B cell (primary cell): ENCODE results near the gene PNCK. TPM values are rescaled to one million over a fixed set of nuclear protein-coding genes. Genes with fewer than 3 reads are reported as not detected.

Source experiments
- ATAC-seq: fragments of 200-7000 bp; cut with Tn5 transposase; one replicate; pipeline ENCODE4 v1.10.0; 2021; ENCODE audit warnings: low read depth, mild to moderate bottlenecking, moderate number of reproducible peaks, moderate library complexity
- CTCF ChIA-PET: fragments of 350-600 bp; sonication (Branson Sonifier 250); formaldehyde crosslinking; loops from one replicate; lab custom pipeline; 2021; ENCODE audit warnings: antibody characterized with exemption, inconsistent platforms; lab: Charles Lee
- POLR2A ChIA-PET: fragments of 350-600 bp; sonication (Branson Sonifier 250); formaldehyde crosslinking; loops from one replicate; lab custom pipeline; 2021; ENCODE audit warnings: antibody characterized with exemption; lab: Charles Lee
- DNase-seq: peaks from one replicate; pipeline ENCODE4 v3.0.0; 2013
- H2AFZ ChIP-seq: 2 replicates; pipeline ENCODE4 v1.6.1; 2012; ENCODE audit warnings: mild to moderate bottlenecking, low read depth, low read length; ENCODE audit not compliant: insufficient read depth, poor library complexity, severe bottlenecking
- H3K27ac ChIP-seq, 2 donors: 1 replicate in 1 of 2; 2 replicates in 1 of 2; pipeline ENCODE4 v1.5.1; 2012 to 2013; ENCODE audit warnings: low read length in 2 of 2, mild to moderate bottlenecking in 2 of 2, moderate library complexity in 1 of 2
- H3K27me3 ChIP-seq, 4 experiments: fragments of 200-600 bp in 1 of 4; sonication (generic) in 1 of 4; replicated peaks in 1 of 4; 1 replicate in 2 of 4; 2 replicates in 2 of 4; pipeline versions ENCODE4 v1.6.1 to v1.7.0; 2013 to 2016; ENCODE audit warnings: low read length in 3 of 4, mild to moderate bottlenecking in 2 of 4, mixed read lengths in 1 of 4, moderate library complexity in 1 of 4; ENCODE audit not compliant: insufficient read depth in 4 of 4, control insufficient read depth in 3 of 4; ENCODE audit errors: control extremely low read depth in 1 of 4
- H3K36me3 ChIP-seq, 2 experiments: replicated peaks in 1 of 2; 1 replicate in 1 of 2; 2 replicates in 1 of 2; pipeline versions ENCODE4 v1.6.1 to v1.7.1; 2013; ENCODE audit warnings: low read length in 1 of 2; ENCODE audit not compliant: insufficient read depth in 2 of 2, control insufficient read depth in 1 of 2; ENCODE audit errors: control extremely low read depth in 1 of 2, extremely low read depth in 1 of 2
- H3K4me1 ChIP-seq, 2 donors: fragments of 200-600 bp in 1 of 2; sonication (generic) in 1 of 2; 1 replicate in 1 of 2; 2 replicates in 1 of 2; pipeline versions ENCODE4 v1.5.1 to v1.6.1; 2013 to 2017; ENCODE audit warnings: low read length in 2 of 2; ENCODE audit not compliant: control insufficient read depth in 2 of 2, insufficient read depth in 2 of 2
- H3K4me2 ChIP-seq: replicated peaks from 2 replicates; pipeline ENCODE3; 2012; ENCODE audit warnings: mild to moderate bottlenecking, low read depth, low read length; ENCODE audit not compliant: poor library complexity, severe bottlenecking
- H3K4me3 ChIP-seq, 5 experiments: fragments of 200-600 bp in 1 of 5; sonication (generic) in 1 of 5; 1 replicate in 3 of 5; 2 replicates in 2 of 5; pipeline versions ENCODE4 v1.5.1 to v1.7.0; 2011 to 2016; ENCODE audit warnings: low read length in 4 of 5, mild to moderate bottlenecking in 4 of 5, low read depth in 2 of 5, control low read depth in 1 of 5, moderate library complexity in 1 of 5; ENCODE audit not compliant: insufficient read depth in 1 of 5; ENCODE audit errors: control extremely low read depth in 1 of 5, extremely low read depth in 1 of 5
- H3K79me2 ChIP-seq: fragments of 200-600 bp; sonication (generic); one replicate; pipeline ENCODE4 v1.6.0; 2016; ENCODE audit warnings: low read length; ENCODE audit not compliant: control insufficient read depth, insufficient read depth
- H3K9ac ChIP-seq: fragments of 200-600 bp; sonication (generic); 2 replicates; pipeline ENCODE4 v1.6.1; 2017; ENCODE audit warnings: mild to moderate bottlenecking, low read length, moderate library complexity
- H3K9me3 ChIP-seq, 3 donors: one replicate each; pipeline versions ENCODE4 v1.6.1 to v1.7.1; 2013; ENCODE audit warnings: low read length in 2 of 3; ENCODE audit not compliant: control insufficient read depth in 2 of 3, insufficient read depth in 1 of 3; ENCODE audit errors: control extremely low read depth in 1 of 3
- H4K20me1 ChIP-seq: 2 replicates; pipeline ENCODE4 v1.6.0; 2012; ENCODE audit warnings: mild to moderate bottlenecking, low read length; ENCODE audit not compliant: insufficient read depth, control insufficient read depth, poor library complexity, severe bottlenecking
- H3K27ac Mint-ChIP-seq: one replicate; pipeline ENCODE4 v1.8.0; 2021; ENCODE audit warnings: mixed read lengths
- H3K27me3 Mint-ChIP-seq: one replicate; pipeline ENCODE4 v1.8.0; 2021; ENCODE audit warnings: mixed read lengths
- H3K4me1 Mint-ChIP-seq: one replicate; pipeline ENCODE4 v1.8.0; 2021; ENCODE audit warnings: mixed read lengths
- H3K4me3 Mint-ChIP-seq: one replicate; pipeline ENCODE4 v1.8.0; 2021; ENCODE audit warnings: mixed read lengths
- H3K9me3 Mint-ChIP-seq: one replicate; pipeline ENCODE4 v1.8.0; 2022; ENCODE audit warnings: mixed read lengths; ENCODE audit not compliant: insufficient read depth
- EZH2 ChIP-seq: IDR thresholded peaks from 2 replicates; pipeline ENCODE4 v1.6.1; 2012; ENCODE audit warnings: borderline replicate concordance, low read depth, mild to moderate bottlenecking, moderate library complexity, low read length; ENCODE audit not compliant: insufficient read depth, poor library complexity, severe bottlenecking
- WGBS: methylation state at CpG from one replicate; pipeline ENCODE4 v1.1.5; 2013; ENCODE audit warnings: missing lambda C conversion rate; ENCODE audit not compliant: insufficient coverage; 5-methylcytosine and 5-hydroxymethylcytosine counted together
- intact Hi-C: fragments of 100-400 bp; cut with micrococcal nuclease; formaldehyde crosslinking; loops from one replicate; pipeline ENCODE4 v1.10.0; 2022
- polyA plus RNA-seq: library from polyadenylated mRNA; depleted of rRNA; stranded (reverse); fragments of >200 nt; gene quantifications from 2 replicates; pipeline ENCODE4 v1.2.3, GENCODE V29; 2012
- total RNA-seq, 2 donors: library from RNA; stranded (reverse); fragments of 120-200 nt in 1 of 2; gene quantifications; 1 replicate in 1 of 2; 2 replicates in 1 of 2; pipeline versions ENCODE4 v1.2.3 to v1.2.4, GENCODE V29; 2013 to 2022
- TF ChIP-seq, protein P1 (sequence below): fragments of 200-600 bp; IDR thresholded peaks from one replicate; pipeline ENCODE4 v1.8.0; 2022; ENCODE audit warnings: antibody characterized with exemption, mild to moderate bottlenecking

Gene PNCK
- total and polyA plus RNA-seq, 2 donors (not counting 1 experiment from before 2014, with no cell fraction given): 0.99 TPM; not detected in 1

- Histone ChIP-seq H4K20me1 (no peaks in the 10 kb centered on the region), H3K36me3 (no peaks in the 10 kb centered on the region), H3K4me2 (no peak overlapping the region), H3K9me3 (no peaks in the 10 kb centered on the region), H3K79me2 (no peaks in the 10 kb centered on the region), H2AFZ (no peak overlapping the region), H3K9ac (no peak overlapping the region), H3K4me3 (no peak overlapping the region), H3K4me1 (peaks cover 14 to 21% of the 10 kb centered on the region in 2 donors), H3K27ac (no peak overlapping the region), H3K27me3 (peaks cover 0 to 50% (median 8%) of the 10 kb centered on the region in 4 experiments)
- DNase-seq (no peak), ATAC-seq (no peak)
- Mint-ChIP-seq H3K4me3 (no peak overlapping the region), H3K27me3 (peaks cover 13% of the 10 kb centered on the region), H3K27ac (no peak overlapping the region), H3K9me3 (no peaks in the 10 kb centered on the region), H3K4me1 (peaks cover 17% of the 10 kb centered on the region)
- TF ChIP-seq, protein P1, sequence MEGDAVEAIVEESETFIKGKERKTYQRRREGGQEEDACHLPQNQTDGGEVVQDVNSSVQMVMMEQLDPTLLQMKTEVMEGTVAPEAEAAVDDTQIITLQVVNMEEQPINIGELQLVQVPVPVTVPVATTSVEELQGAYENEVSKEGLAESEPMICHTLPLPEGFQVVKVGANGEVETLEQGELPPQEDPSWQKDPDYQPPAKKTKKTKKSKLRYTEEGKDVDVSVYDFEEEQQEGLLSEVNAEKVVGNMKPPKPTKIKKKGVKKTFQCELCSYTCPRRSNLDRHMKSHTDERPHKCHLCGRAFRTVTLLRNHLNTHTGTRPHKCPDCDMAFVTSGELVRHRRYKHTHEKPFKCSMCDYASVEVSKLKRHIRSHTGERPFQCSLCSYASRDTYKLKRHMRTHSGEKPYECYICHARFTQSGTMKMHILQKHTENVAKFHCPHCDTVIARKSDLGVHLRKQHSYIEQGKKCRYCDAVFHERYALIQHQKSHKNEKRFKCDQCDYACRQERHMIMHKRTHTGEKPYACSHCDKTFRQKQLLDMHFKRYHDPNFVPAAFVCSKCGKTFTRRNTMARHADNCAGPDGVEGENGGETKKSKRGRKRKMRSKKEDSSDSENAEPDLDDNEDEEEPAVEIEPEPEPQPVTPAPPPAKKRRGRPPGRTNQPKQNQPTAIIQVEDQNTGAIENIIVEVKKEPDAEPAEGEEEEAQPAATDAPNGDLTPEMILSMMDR: no peak
- no peak for TF ChIP-seq EZH2
- intact Hi-C loops: no loop called here
- ChIA-PET CTCF (interaction anchor here (1.5 kb wide), 1 partner anchor 8 kb away, joined by 3 read pairs; no protein-coding TSS in a partner anchor), POLR2A (interaction anchor here (0.6 kb wide), 1 partner anchor 23 kb away, joined by 8 read pairs; no protein-coding TSS in a partner anchor)
- WGBS: 95% methylated on average over 9 of the region's 23 CpGs
These were observed 33.4 kb downstream of the PNCK start for GRCh38 chrX:153640045-153640686.
